ENCODE data around the gene PLCXD3.

GRCh38 chr5:41290810-41291209 lies 219.6 kb downstream of the PLCXD3 start:
- no peak for TF ChIP-seq CTCF (IDR thresholded peaks at IDR 0.05 in 8 of 11, conservative IDR thresholded peaks at IDR 0.05 in 3 of 11)
- no peak for TF ChIP-seq POLR2AphosphoS5 (IDR thresholded peaks at IDR 0.05)

All from spleen (tissue), 7 donors.